B cell (primary cell): ENCODE data around the gene FBXW4. TPM values are rescaled to one million over a fixed set of nuclear protein-coding genes. Genes with fewer than 3 reads are reported as not detected.

Experiments
- ATAC-seq: fragments of 200-7000 bp; cut with Tn5 transposase; one replicate; pipeline ENCODE4 v1.10.0; 2021; ENCODE audit warnings: low read depth, mild to moderate bottlenecking, moderate number of reproducible peaks, moderate library complexity
- CTCF ChIA-PET: fragments of 350-600 bp; sonication (Branson Sonifier 250); formaldehyde crosslinking; loops from one replicate; lab custom pipeline; 2021; ENCODE audit warnings: antibody characterized with exemption, inconsistent platforms; lab: Charles Lee
- POLR2A ChIA-PET: fragments of 350-600 bp; sonication (Branson Sonifier 250); formaldehyde crosslinking; loops from one replicate; lab custom pipeline; 2021; ENCODE audit warnings: antibody characterized with exemption; lab: Charles Lee
- DNase-seq: peaks from one replicate; pipeline ENCODE4 v3.0.0; 2013
- H2AFZ ChIP-seq: 2 replicates; pipeline ENCODE4 v1.6.1; 2012; ENCODE audit warnings: mild to moderate bottlenecking, low read depth, low read length; ENCODE audit not compliant: insufficient read depth, poor library complexity, severe bottlenecking
- H3K27ac ChIP-seq, 2 donors: 1 replicate in 1 of 2; 2 replicates in 1 of 2; pipeline ENCODE4 v1.5.1; 2012 to 2013; ENCODE audit warnings: low read length in 2 of 2, mild to moderate bottlenecking in 2 of 2, moderate library complexity in 1 of 2
- H3K27me3 ChIP-seq, 4 experiments: fragments of 200-600 bp in 1 of 4; sonication (generic) in 1 of 4; replicated peaks in 1 of 4; 1 replicate in 2 of 4; 2 replicates in 2 of 4; pipeline versions ENCODE4 v1.6.1 to v1.7.0; 2013 to 2016; ENCODE audit warnings: low read length in 3 of 4, mild to moderate bottlenecking in 2 of 4, mixed read lengths in 1 of 4, moderate library complexity in 1 of 4; ENCODE audit not compliant: insufficient read depth in 4 of 4, control insufficient read depth in 3 of 4; ENCODE audit errors: control extremely low read depth in 1 of 4
- H3K36me3 ChIP-seq, 2 experiments: replicated peaks in 1 of 2; 1 replicate in 1 of 2; 2 replicates in 1 of 2; pipeline versions ENCODE4 v1.6.1 to v1.7.1; 2013; ENCODE audit warnings: low read length in 1 of 2; ENCODE audit not compliant: insufficient read depth in 2 of 2, control insufficient read depth in 1 of 2; ENCODE audit errors: control extremely low read depth in 1 of 2, extremely low read depth in 1 of 2
- H3K4me1 ChIP-seq, 2 donors: fragments of 200-600 bp in 1 of 2; sonication (generic) in 1 of 2; 1 replicate in 1 of 2; 2 replicates in 1 of 2; pipeline versions ENCODE4 v1.5.1 to v1.6.1; 2013 to 2017; ENCODE audit warnings: low read length in 2 of 2; ENCODE audit not compliant: control insufficient read depth in 2 of 2, insufficient read depth in 2 of 2
- H3K4me2 ChIP-seq: replicated peaks from 2 replicates; pipeline ENCODE3; 2012; ENCODE audit warnings: mild to moderate bottlenecking, low read depth, low read length; ENCODE audit not compliant: poor library complexity, severe bottlenecking
- H3K4me3 ChIP-seq, 5 experiments: fragments of 200-600 bp in 1 of 5; sonication (generic) in 1 of 5; 1 replicate in 3 of 5; 2 replicates in 2 of 5; pipeline versions ENCODE4 v1.5.1 to v1.7.0; 2011 to 2016; ENCODE audit warnings: low read length in 4 of 5, mild to moderate bottlenecking in 4 of 5, low read depth in 2 of 5, control low read depth in 1 of 5, moderate library complexity in 1 of 5; ENCODE audit not compliant: insufficient read depth in 1 of 5; ENCODE audit errors: control extremely low read depth in 1 of 5, extremely low read depth in 1 of 5
- H3K79me2 ChIP-seq: fragments of 200-600 bp; sonication (generic); one replicate; pipeline ENCODE4 v1.6.0; 2016; ENCODE audit warnings: low read length; ENCODE audit not compliant: control insufficient read depth, insufficient read depth
- H3K9ac ChIP-seq: fragments of 200-600 bp; sonication (generic); 2 replicates; pipeline ENCODE4 v1.6.1; 2017; ENCODE audit warnings: mild to moderate bottlenecking, low read length, moderate library complexity
- H3K9me3 ChIP-seq, 3 donors: one replicate each; pipeline versions ENCODE4 v1.6.1 to v1.7.1; 2013; ENCODE audit warnings: low read length in 2 of 3; ENCODE audit not compliant: control insufficient read depth in 2 of 3, insufficient read depth in 1 of 3; ENCODE audit errors: control extremely low read depth in 1 of 3
- H4K20me1 ChIP-seq: 2 replicates; pipeline ENCODE4 v1.6.0; 2012; ENCODE audit warnings: mild to moderate bottlenecking, low read length; ENCODE audit not compliant: insufficient read depth, control insufficient read depth, poor library complexity, severe bottlenecking
- H3K27ac Mint-ChIP-seq: one replicate; pipeline ENCODE4 v1.8.0; 2021; ENCODE audit warnings: mixed read lengths
- H3K27me3 Mint-ChIP-seq: one replicate; pipeline ENCODE4 v1.8.0; 2021; ENCODE audit warnings: mixed read lengths
- H3K4me1 Mint-ChIP-seq: one replicate; pipeline ENCODE4 v1.8.0; 2021; ENCODE audit warnings: mixed read lengths
- H3K4me3 Mint-ChIP-seq: one replicate; pipeline ENCODE4 v1.8.0; 2021; ENCODE audit warnings: mixed read lengths
- H3K9me3 Mint-ChIP-seq: one replicate; pipeline ENCODE4 v1.8.0; 2022; ENCODE audit warnings: mixed read lengths; ENCODE audit not compliant: insufficient read depth
- EZH2 ChIP-seq: IDR thresholded peaks from 2 replicates; pipeline ENCODE4 v1.6.1; 2012; ENCODE audit warnings: borderline replicate concordance, low read depth, mild to moderate bottlenecking, moderate library complexity, low read length; ENCODE audit not compliant: insufficient read depth, poor library complexity, severe bottlenecking
- whole genome bisulfite sequencing: methylation state at CpG from one replicate; pipeline ENCODE4 v1.1.5; 2013; ENCODE audit warnings: missing lambda C conversion rate; ENCODE audit not compliant: insufficient coverage; 5-methylcytosine and 5-hydroxymethylcytosine counted together
- intact Hi-C: fragments of 100-400 bp; cut with micrococcal nuclease; formaldehyde crosslinking; loops from one replicate; pipeline ENCODE4 v1.10.0; 2022
- polyA plus RNA-seq: library from polyadenylated mRNA; depleted of rRNA; stranded (reverse); fragments of >200 nt; gene quantifications from 2 replicates; pipeline ENCODE4 v1.2.3, GENCODE V29; 2012
- total RNA-seq, 2 donors: library from RNA; stranded (reverse); fragments of 120-200 nt in 1 of 2; gene quantifications; 1 replicate in 1 of 2; 2 replicates in 1 of 2; pipeline versions ENCODE4 v1.2.3 to v1.2.4, GENCODE V29; 2013 to 2022
- TF ChIP-seq, protein P1 (sequence below): fragments of 200-600 bp; IDR thresholded peaks from one replicate; pipeline ENCODE4 v1.8.0; 2022; ENCODE audit warnings: antibody characterized with exemption, mild to moderate bottlenecking

Gene FBXW4
- total and polyA plus RNA-seq, 2 donors (not counting 1 experiment from before 2014, with no cell fraction given): 72.9 to 99.6 TPM

- Histone ChIP-seq H3K4me3 (no peak overlapping the region), H4K20me1 (peaks cover 61% of the 10 kb centered on the region), H3K9me3 (no peaks in the 10 kb centered on the region), H2AFZ (no peak overlapping the region), H3K27ac (no peak overlapping the region), H3K27me3 (no peaks in the 10 kb centered on the region), H3K4me1 (no peaks in the 10 kb centered on the region), H3K4me2 (no peak overlapping the region), H3K79me2 (peaks cover 44% of the 10 kb centered on the region), H3K36me3 (peaks cover 9 to 84% of the 10 kb centered on the region in 2 experiments), H3K9ac (no peak overlapping the region)
- Mint-ChIP-seq H3K9me3 (no peaks in the 10 kb centered on the region), H3K4me3 (no peak overlapping the region), H3K4me1 (no peaks in the 10 kb centered on the region), H3K27ac (no peak overlapping the region), H3K27me3 (no peaks in the 10 kb centered on the region)
- no peak for DNase-seq
- TF ChIP-seq EZH2: no peak
- TF ChIP-seq, protein P1, sequence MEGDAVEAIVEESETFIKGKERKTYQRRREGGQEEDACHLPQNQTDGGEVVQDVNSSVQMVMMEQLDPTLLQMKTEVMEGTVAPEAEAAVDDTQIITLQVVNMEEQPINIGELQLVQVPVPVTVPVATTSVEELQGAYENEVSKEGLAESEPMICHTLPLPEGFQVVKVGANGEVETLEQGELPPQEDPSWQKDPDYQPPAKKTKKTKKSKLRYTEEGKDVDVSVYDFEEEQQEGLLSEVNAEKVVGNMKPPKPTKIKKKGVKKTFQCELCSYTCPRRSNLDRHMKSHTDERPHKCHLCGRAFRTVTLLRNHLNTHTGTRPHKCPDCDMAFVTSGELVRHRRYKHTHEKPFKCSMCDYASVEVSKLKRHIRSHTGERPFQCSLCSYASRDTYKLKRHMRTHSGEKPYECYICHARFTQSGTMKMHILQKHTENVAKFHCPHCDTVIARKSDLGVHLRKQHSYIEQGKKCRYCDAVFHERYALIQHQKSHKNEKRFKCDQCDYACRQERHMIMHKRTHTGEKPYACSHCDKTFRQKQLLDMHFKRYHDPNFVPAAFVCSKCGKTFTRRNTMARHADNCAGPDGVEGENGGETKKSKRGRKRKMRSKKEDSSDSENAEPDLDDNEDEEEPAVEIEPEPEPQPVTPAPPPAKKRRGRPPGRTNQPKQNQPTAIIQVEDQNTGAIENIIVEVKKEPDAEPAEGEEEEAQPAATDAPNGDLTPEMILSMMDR: no peak
- CTCF ChIA-PET: no interaction called here
- 98% methylated on average over 4 of the region's 5 CpGs for WGBS
- POLR2A ChIA-PET: no interaction called here
- intact Hi-C loops: no loop called here
- ATAC-seq: no peak
Observed at GRCh38 chr10:101658975-101659374, 36.0 kb downstream of the FBXW4 start.

GRCh38 chr10:101656890-101657289 lies 38.1 kb downstream of the FBXW4 start:
- POLR2A ChIA-PET: no interaction called here
- Mint-ChIP-seq H3K4me1 (no peaks in the 10 kb centered on the region), H3K27me3 (no peaks in the 10 kb centered on the region), H3K27ac (no peak overlapping the region), H3K9me3 (no peaks in the 10 kb centered on the region), H3K4me3 (no peak overlapping the region)
- DNase-seq (no peak), ATAC-seq (no peak)
- no peak for TF ChIP-seq EZH2
- TF ChIP-seq, protein P1: no peak
- no peaks in the 10 kb centered on the region for H3K27me3 ChIP-seq
- H3K9me3 ChIP-seq: no peaks in the 10 kb centered on the region
- no peaks in the 10 kb centered on the region for H3K4me1 ChIP-seq
- CTCF ChIA-PET: no interaction called here
- no peak overlapping the region for H3K9ac ChIP-seq
- peaks cover 3 to 77% of the 10 kb centered on the region in 2 experiments for H3K36me3 ChIP-seq
- peaks cover 51% of the 10 kb centered on the region for H4K20me1 ChIP-seq
- no peak overlapping the region for H2AFZ ChIP-seq
- no peak overlapping the region for H3K4me2 ChIP-seq
- intact Hi-C loops: no loop called here
- no peak overlapping the region for H3K4me3 ChIP-seq
- WGBS: 100% methylated on average over 1 of the region's 2 CpGs
- no peak overlapping the region for H3K27ac ChIP-seq
- peaks cover 30% of the 10 kb centered on the region for H3K79me2 ChIP-seq
